GM21737 (cell line): ENCODE data around the gene KATNA1.

ENCODE experiments used
- ATAC-seq: cut with Tn5 transposase; IDR thresholded peaks from one replicate; pipeline ENCODE4 v1.9.1; 2021; ENCODE audit warnings: mild to moderate bottlenecking, moderate library complexity; ENCODE audit not compliant: unreplicated experiment

The KATNA1 gene

DNA sequence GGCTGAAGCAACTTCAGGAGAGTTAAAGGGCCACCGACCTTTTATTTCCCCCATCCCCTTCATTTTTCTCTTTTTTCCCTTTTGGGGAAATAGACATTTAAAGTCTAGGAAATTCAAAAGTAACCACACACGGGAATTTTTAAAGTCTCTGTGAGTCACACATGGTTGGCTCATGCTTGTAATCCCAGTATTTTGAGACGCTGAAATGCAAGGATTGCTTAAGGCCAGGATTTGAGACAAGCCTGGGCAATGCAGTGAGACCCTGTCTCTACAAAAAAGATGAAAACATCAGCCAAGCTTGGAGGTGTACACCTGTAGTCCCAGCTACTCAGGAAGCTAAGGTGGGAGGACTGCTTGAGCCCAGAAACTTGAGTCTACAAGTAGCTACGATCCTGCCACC lies 34.2 kb downstream of the KATNA1 start:
- ATAC-seq: no peak

GRCh38 chr6:149608381-149608982 lies 40.0 kb downstream of the KATNA1 start:
- no peak for ATAC-seq

GRCh38 chr6:149600508-149600907 lies 48.0 kb downstream of the KATNA1 start:
- ATAC-seq: no peak

- ATAC-seq: no peak
Observed at GRCh38 chr6:149593408-149593807, 55.1 kb downstream of the KATNA1 start.

DNA sequence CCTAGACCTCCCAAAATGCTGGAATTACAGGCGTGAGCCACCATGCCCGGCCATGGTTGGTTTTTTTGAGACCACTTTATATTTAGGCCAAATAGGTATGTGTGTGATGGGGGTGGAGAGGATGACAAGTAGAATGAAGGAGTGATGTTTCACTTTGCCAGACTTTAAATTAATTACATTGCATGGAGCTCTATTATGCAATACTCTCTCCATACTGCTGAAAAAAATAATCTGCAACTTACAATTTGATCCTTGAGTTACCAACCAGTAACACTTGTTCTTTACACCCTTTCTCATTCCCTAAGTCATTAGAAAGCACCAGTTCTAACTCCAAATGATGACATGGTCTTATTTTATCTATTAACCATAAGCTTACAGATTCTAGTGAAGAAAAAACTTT lies 55.5 kb downstream of the KATNA1 start:
- no peak for ATAC-seq

GRCh38 chr6:149586149-149586548 lies 62.4 kb downstream of the KATNA1 start:
- ATAC-seq: no peak

DNA sequence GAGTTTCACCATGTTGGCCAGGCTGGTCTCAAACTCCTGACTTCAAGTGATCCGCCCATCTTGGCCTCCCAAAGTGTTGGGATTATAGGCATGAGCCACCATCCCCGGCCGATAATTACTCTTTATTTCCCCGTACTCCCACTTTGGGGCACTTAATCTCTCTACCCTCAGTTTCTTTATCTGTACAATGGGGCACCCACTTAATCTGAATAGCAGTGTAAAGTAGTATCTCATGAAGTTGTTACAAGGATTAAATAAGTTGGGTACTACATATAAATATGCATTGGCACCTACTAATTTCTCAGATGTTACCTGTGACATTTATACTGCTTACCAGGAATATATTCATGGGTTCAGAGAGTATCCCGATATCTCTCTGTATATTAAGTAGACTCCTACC lies 67.2 kb downstream of the KATNA1 start:
- ATAC-seq: no peak

GRCh38 chr6:149580880-149581279 lies 67.6 kb downstream of the KATNA1 start:
- ATAC-seq: no peak

GRCh38 chr6:149567945-149568585 lies 80.4 kb downstream of the KATNA1 start:
- no peak for ATAC-seq

GRCh38 chr6:149567194-149567586 lies 81.3 kb downstream of the KATNA1 start:
- ATAC-seq: no peak

- ATAC-seq: peak; percentile 19
Observed at GRCh38 chr6:149566410-149567193, 81.9 kb downstream of the KATNA1 start.

- ATAC-seq: peak; percentile 83
Observed at GRCh38 chr6:149565527-149566409, 82.7 kb downstream of the KATNA1 start, which contains the start of gene GINM1. Gene GINM1, plus strand, starts transcription at chr6:149566375. Its CDS starts 40 bp downstream, at chr6:149566415.

- no peak for ATAC-seq
Observed at GRCh38 chr6:149563928-149564325, 84.6 kb downstream of the KATNA1 start.

DNA sequence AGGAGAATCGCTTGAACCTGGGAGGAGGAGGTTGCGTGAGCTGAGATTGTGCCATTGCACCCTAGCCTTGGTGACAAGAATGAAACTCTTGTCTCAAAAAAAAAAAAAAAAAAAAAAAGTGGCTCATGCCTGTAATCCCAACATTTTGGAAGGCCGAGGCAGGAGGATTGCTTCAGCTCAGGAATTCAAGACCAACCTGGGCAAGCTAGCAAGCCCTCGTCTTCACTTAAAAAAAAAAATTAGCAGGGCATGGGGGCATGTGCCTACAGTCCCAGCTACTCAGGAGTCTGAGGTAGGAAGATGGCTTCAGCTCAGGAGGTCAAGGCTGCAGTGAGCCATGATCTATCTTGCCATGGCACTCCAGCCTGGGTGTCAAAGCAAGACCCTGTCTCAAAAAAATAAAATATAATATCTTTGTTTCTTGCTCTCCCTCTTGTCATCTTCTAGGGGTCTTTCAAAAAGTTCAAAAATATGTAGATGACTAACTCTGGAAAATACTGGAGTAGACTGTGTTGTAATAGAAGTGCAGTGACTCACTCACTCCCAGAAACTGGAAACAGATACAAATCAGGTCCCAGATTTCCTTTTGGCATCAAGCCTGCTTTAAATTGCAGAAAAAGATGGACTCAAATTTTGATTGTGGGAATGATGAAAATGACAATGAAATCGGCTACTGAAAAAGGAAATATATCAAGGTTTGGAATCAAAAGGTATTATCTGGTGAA lies 85.1 kb downstream of the KATNA1 start:
- ATAC-seq: no peak

- ATAC-seq: no peak
Observed at GRCh38 chr6:149560736-149561135, 87.8 kb downstream of the KATNA1 start.

- no peak for ATAC-seq
Observed at GRCh38 chr6:149559389-149559788, 89.1 kb downstream of the KATNA1 start.

- no peak for ATAC-seq
Observed at GRCh38 chr6:149558029-149558428, 90.5 kb downstream of the KATNA1 start.

- ATAC-seq: no peak
Observed at GRCh38 chr6:149551920-149552319, 96.6 kb downstream of the KATNA1 start.

DNA sequence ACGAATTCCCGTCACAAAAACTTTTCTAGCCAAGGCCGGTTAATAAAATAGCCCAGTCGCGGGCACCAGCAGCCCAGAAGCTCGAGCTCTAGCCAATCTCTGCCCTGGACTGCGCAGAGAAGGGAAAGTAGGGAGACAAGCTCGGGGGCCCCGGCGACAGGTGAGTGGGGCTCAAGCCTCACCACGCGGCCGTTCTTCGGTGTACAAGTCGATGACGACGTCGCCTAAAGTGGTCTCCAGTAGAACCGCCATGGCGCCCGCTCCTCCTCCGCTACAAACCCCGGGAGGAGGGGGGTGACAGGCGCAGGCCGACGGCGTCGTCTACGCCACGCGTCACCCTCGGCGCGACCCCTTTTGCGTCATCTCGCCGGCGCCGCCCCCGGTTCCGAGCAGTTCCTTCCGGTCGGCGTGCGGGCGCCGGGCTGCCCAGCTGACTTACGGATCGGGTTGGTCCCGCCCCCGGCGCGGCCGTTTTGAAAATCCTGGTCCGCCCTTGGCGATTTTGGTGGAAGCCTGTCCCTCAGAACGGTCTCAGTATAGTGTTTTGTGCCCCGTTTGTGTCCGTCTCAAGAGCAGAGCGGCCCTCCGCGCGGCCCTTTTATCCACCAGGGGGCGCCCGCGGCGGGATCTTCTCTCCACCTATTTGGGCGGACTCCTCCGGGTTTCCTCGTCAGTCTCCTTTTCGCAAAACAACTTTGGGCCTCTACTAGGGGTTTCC lies 102.6 kb downstream of the KATNA1 start, which contains the start of gene PPIL4:
PPIL4 (minus strand) TSS at position 290 of the 718 bp plus-strand sequence; CDS start at position 252, 38 bp downstream.
- peak; percentile 92 for ATAC-seq
